ENCODE results near the gene SGPP1. TPM values are rescaled to one million over a fixed set of nuclear protein-coding genes. Genes with fewer than 3 reads are reported as not detected.
"Not testable (repeated sequence)": the region's sequence is repeated elsewhere in the genome, so short reads cannot be mapped to it uniquely, and the experiment has no call there.

SGPP1 gene
- polyA plus RNA-seq, 2 of the 4 experiments (the other 2 are of a cell fraction): 16.1 to 28.2 TPM

DNA sequence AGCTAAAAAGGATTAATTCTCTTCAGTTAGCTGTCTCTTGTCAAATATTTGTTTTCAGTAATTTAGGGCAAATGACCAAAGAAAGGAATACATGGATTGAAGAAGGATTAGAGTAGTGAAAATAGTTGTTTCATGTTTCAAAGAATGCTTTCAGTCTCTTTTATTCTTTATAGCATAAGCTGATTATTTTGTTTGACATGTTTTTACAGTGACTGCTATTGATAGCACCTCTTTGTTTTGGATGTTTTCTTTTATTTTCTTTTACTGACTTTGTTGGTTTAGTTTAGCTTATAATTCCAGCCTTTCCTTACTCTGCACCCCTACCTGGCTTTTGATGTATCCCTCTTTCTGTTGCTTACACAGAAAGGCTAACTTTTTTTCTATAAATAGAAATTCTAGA lies 29.3 kb upstream of the SGPP1 start (continued):
- TF ChIP-seq, protein P1, sequence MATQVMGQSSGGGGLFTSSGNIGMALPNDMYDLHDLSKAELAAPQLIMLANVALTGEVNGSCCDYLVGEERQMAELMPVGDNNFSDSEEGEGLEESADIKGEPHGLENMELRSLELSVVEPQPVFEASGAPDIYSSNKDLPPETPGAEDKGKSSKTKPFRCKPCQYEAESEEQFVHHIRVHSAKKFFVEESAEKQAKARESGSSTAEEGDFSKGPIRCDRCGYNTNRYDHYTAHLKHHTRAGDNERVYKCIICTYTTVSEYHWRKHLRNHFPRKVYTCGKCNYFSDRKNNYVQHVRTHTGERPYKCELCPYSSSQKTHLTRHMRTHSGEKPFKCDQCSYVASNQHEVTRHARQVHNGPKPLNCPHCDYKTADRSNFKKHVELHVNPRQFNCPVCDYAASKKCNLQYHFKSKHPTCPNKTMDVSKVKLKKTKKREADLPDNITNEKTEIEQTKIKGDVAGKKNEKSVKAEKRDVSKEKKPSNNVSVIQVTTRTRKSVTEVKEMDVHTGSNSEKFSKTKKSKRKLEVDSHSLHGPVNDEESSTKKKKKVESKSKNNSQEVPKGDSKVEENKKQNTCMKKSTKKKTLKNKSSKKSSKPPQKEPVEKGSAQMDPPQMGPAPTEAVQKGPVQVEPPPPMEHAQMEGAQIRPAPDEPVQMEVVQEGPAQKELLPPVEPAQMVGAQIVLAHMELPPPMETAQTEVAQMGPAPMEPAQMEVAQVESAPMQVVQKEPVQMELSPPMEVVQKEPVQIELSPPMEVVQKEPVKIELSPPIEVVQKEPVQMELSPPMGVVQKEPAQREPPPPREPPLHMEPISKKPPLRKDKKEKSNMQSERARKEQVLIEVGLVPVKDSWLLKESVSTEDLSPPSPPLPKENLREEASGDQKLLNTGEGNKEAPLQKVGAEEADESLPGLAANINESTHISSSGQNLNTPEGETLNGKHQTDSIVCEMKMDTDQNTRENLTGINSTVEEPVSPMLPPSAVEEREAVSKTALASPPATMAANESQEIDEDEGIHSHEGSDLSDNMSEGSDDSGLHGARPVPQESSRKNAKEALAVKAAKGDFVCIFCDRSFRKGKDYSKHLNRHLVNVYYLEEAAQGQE (IDR thresholded peaks at IDR 0.05): no peak
- TF ChIP-seq HEYL (CRISPR knock-in tag; IDR thresholded peaks at IDR 0.05) (no peak), CBX2 (IDR thresholded peaks at IDR 0.05; ENCODE audit: borderline replicate concordance, low read depth) (no peak), RCOR1 (IDR thresholded peaks at IDR 0.05; ENCODE audit: low read depth, low read length) (no peak), NR3C1 (IDR thresholded peaks at IDR 0.05) (no peak)
- TF ChIP-seq, protein P2, sequence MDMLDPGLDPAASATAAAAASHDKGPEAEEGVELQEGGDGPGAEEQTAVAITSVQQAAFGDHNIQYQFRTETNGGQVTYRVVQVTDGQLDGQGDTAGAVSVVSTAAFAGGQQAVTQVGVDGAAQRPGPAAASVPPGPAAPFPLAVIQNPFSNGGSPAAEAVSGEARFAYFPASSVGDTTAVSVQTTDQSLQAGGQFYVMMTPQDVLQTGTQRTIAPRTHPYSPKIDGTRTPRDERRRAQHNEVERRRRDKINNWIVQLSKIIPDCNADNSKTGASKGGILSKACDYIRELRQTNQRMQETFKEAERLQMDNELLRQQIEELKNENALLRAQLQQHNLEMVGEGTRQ (IDR thresholded peaks at IDR 0.05): no peak
- TF ChIP-seq, protein P3, sequence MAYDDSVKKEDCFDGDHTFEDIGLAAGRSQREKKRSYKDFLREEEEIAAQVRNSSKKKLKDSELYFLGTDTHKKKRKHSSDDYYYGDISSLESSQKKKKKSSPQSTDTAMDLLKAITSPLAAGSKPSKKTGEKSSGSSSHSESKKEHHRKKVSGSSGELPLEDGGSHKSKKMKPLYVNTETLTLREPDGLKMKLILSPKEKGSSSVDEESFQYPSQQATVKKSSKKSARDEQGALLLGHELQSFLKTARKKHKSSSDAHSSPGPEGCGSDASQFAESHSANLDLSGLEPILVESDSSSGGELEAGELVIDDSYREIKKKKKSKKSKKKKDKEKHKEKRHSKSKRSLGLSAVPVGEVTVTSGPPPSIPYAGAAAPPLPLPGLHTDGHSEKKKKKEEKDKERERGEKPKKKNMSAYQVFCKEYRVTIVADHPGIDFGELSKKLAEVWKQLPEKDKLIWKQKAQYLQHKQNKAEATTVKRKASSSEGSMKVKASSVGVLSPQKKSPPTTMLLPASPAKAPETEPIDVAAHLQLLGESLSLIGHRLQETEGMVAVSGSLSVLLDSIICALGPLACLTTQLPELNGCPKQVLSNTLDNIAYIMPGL (CRISPR knock-in tag; IDR thresholded peaks at IDR 0.05; ENCODE audit: borderline replicate concordance): no peak

DNA sequence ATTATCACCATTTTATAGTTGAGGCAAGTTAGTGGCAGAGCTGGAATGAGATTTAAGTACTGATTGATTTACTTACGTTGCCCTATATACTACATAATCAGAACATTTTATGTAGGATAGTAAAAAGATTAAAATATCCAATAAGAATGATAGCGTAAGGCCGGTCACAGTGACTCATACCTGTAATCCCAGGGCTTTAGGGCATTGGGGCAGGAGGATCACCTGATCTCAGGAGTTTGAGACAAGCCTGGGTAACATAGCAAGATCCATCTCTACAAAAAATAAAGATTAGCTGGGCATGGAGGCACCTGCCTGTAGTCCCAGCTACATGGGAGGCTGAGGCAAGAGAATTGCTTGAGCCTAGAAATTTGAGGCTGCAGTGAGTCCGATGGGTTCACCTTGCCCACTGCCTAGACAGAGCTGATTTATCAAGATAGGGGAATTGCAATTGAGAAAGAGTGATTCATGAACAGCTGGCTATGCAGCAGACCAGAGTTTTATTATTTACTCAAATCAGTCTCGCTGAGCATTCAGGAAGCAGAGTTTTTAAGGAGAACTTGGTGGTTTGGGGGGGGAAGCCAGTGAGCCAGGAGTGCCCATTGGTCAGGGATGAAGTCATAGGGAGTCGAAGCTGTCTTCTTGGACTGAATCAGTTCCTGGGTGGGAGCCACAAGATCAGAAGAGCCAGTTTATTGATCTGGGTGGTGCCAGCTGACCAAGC lies 24.7 kb upstream of the SGPP1 start:
- peak in 1 of 2 experiments; percentile 73 for DNase-seq (ENCODE audit: low read depth in 1 of 2, low spot score in 1 of 2)
- 46% methylated on average over 6 of the region's 6 CpGs for WGBS (ENCODE audit: missing lambda C conversion rate)
- H3K4me1 ChIP-seq: peaks cover 10% of the 10 kb centered on the region; the same call in 2 of the 3 replicates
- ChIA-PET CTCF (interaction anchor here (0.8 to 2.1 kb wide), 5 partner anchors 11 to 551 kb away, joined by 3 to 6 read pairs (median 4); no protein-coding TSS in a partner anchor), POLR2A (interaction anchor here (0.6 to 1.2 kb wide), 5 partner anchors 9 to 215 kb away, joined by 3 to 10 read pairs (median 4); partner anchors contain the start of gene WDR89)
- no peaks in the 10 kb centered on the region for H3K9me3 ChIP-seq
- H3K27ac ChIP-seq: peak overlapping the region in 1 of 2 experiments; percentile 38; a peak in 4 of 6 replicates
- H3K4me2 ChIP-seq: peak overlapping the region; percentile 43
- no peak for FAIRE-seq
- ATAC-seq: peak; percentile 67 to 94
- TF ChIP-seq GATA3 (IDR thresholded peaks at IDR 0.05; ENCODE audit: borderline replicate concordance): no peak
- TF ChIP-seq CEBPB (IDR thresholded peaks at IDR 0.05): 0 out of 4 replicates have a peak, but pooled peaks of 1 of the 2 experiments have one; percentile 2
- TF ChIP-seq, protein P2 (IDR thresholded peaks at IDR 0.05): peak; percentile 23; the same call in 1 of the 2 replicates
- no peak for TF ChIP-seq FOSL2 (IDR thresholded peaks at IDR 0.05)
- TF ChIP-seq FOSL2 (CRISPR knock-in tag; IDR thresholded peaks at IDR 0.05): peak; percentile 51
- TF ChIP-seq, protein P4, sequence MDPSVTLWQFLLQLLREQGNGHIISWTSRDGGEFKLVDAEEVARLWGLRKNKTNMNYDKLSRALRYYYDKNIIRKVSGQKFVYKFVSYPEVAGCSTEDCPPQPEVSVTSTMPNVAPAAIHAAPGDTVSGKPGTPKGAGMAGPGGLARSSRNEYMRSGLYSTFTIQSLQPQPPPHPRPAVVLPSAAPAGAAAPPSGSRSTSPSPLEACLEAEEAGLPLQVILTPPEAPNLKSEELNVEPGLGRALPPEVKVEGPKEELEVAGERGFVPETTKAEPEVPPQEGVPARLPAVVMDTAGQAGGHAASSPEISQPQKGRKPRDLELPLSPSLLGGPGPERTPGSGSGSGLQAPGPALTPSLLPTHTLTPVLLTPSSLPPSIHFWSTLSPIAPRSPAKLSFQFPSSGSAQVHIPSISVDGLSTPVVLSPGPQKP (IDR thresholded peaks at IDR 0.05; ENCODE audit: low read depth, low read length): no peak
- TF ChIP-seq HOXB5 (CRISPR knock-in tag; IDR thresholded peaks at IDR 0.05): no peak
- no peak for TF ChIP-seq RAD21 (conservative IDR thresholded peaks at IDR 0.05 in 1 of 2, IDR thresholded peaks at IDR 0.05 in 1 of 2)
- TF ChIP-seq MAFK (IDR thresholded peaks at IDR 0.05; ENCODE audit: partially characterized antibody): no peak
- no peak for TF ChIP-seq EP300 (IDR thresholded peaks at IDR 0.05)
- TF ChIP-seq ZNF302 (CRISPR knock-in tag; IDR thresholded peaks at IDR 0.05): no peak
- TF ChIP-seq, protein P5, sequence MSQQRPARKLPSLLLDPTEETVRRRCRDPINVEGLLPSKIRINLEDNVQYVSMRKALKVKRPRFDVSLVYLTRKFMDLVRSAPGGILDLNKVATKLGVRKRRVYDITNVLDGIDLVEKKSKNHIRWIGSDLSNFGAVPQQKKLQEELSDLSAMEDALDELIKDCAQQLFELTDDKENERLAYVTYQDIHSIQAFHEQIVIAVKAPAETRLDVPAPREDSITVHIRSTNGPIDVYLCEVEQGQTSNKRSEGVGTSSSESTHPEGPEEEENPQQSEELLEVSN (IDR thresholded peaks at IDR 0.05; ENCODE audit: borderline replicate concordance, low read depth): no peak
- TF ChIP-seq EHF (CRISPR knock-in tag; IDR thresholded peaks at IDR 0.05): no peak
- H3K4me3 ChIP-seq: no peak overlapping the region

DNA sequence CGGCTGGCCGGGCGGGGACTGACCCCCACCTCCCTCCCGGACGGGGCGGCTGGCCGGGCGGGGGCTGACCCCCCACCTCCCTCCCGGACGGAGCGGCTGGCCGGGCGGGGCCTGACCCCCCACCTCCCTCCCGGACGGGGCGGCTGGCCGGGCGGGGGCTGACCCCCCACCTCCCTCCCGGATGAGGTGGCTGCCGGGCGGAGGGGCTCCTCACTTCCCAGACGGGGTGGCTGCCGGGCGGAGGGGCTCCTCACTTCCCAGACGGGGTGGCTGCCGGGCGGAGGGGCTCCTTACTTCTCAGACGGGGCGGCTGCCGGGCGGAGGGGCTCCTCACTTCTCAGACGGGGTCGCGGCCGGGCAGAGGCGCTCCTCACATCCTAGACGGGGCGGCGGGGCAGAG lies 23.2 kb upstream of the SGPP1 start:
- H3K27ac ChIP-seq; CTCF ChIA-PET; FAIRE-seq; H3K4me3 ChIP-seq; H3K4me2 ChIP-seq; POLR2A ChIA-PET; DNase-seq (ENCODE audit: low read depth in 1 of 2, low spot score in 1 of 2); ATAC-seq; H3K9me3 ChIP-seq: not testable (repeated sequence)
- H3K4me1 ChIP-seq: peaks cover 16% of the 10 kb centered on the region
- 100% methylated on average over 1 of the region's 39 CpGs for WGBS (ENCODE audit: missing lambda C conversion rate)

All from A549 (cell line).